Astrocyte of the hippocampus (primary cell): ENCODE measurements around the gene PMS1.
"Not testable (repeated sequence)": the region's sequence is repeated elsewhere in the genome, so short reads cannot be mapped to it uniquely, and the experiment has no call there.

ENCODE experiments used
- DNase-seq: peaks from one replicate; pipeline ENCODE4 v3.0.0; 2011; ENCODE audit warnings: low read depth, low spot score

Gene PMS1

GRCh38 chr2:189818249-189819038, 34.2 kb downstream of the PMS1 start:
- DNase-seq, result no peak

GRCh38 chr2:189819297-189819704, 35.1 kb downstream of the PMS1 start:
- DNase-seq, result no peak

GRCh38 chr2:189821953-189822748, 37.9 kb downstream of the PMS1 start:
- DNase-seq, result no peak

- no peak for DNase-seq
Measured at GRCh38 chr2:189824694-189825396, 40.6 kb downstream of the PMS1 start.

GRCh38 chr2:189826039-189826438, 41.8 kb downstream of the PMS1 start:
- no peak for DNase-seq

GRCh38 chr2:189829102-189829833, 45.0 kb downstream of the PMS1 start:
- DNase-seq, result no peak

DNA sequence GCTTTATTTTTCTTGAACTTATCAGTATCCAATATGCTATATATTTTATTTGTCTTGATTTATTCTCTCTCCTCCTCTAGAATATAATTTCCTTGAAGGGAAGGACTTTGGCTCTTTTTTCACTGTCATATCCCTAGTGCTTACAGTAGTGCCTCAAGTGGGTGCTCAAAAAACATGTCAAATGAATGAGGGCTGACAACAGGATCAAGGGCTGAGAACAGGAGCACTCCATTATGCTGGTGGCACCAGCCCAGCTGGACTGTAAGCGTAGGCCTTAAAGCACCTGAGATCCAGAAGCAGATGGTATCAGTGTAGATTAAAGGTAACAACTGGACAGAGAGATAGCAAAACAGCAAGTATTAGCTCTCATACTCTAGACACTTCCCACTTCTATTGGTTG, 46.3 kb downstream of the PMS1 start:
- no peak for DNase-seq

DNA sequence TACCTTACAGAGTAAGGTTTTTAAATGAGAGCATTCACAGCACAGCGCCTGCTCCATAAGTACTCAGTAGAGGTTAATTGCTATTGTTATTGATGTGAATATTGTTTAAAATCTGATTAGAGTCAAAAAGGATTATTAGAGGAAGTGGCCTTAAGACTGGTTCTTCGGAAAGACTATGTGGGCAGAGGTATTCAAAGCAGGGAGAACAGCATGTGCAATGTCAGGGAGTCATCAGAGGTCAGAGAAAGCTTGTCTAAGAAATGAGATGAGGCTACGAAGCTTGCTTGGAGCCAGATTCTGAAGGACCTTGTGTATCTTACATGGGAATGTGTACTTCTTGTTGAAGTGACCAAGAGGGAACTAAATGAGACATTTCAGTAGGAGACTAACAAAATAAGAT, 49.8 kb downstream of the PMS1 start:
- DNase-seq, result no peak

DNA sequence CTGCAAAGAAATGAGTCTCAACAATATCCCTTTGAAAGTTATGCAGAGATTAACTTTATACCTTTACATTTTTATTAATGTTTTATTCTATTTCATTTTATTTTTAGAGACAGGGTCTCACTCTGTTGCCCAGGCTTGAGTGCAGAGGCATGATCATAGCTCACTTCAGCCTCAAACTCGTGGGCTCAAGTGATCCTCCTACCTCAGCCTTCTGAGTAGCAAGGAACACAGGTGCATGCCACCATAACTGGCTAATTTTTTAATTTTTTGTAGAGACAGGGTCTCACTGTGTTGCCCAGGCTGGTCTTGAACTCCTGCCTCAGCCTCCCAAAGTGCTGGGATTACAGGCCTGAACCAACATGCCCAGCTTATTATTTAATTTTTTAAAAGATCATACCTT, 50.4 kb downstream of the PMS1 start:
- DNase-seq, result not testable (repeated sequence)

DNA sequence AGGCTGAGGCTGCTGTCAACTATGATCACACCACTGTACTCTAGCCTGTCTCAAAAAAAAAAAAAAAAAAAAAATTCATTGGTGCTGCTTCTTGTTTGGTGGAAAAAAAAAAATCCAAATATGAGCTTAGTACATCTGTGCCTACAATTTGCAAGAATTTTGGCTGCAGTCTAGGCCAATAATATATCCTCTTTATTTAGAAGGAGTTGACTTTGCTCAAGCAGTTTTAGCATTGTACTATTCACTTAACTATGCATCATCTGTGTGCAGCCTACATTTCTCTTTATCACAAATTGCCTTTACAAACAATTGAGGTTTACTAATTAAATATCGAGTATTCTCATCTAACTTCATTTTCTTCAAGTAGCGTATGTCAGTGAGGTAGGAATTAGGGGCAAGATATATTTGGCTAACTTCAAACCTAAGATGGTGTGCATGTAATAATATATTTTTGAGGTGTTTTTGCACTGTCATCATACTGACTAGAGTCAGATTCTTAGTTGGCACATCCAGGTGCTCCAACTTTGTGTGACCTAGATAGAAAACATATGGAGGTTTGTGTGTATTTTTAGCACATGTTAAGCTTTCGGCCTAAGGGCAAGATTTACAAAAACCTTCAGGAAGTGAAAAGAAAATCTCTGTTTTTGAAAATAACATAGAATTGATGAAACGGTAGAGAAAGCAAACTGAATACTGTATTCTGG, 51.8 kb downstream of the PMS1 start:
- no peak for DNase-seq

DNA sequence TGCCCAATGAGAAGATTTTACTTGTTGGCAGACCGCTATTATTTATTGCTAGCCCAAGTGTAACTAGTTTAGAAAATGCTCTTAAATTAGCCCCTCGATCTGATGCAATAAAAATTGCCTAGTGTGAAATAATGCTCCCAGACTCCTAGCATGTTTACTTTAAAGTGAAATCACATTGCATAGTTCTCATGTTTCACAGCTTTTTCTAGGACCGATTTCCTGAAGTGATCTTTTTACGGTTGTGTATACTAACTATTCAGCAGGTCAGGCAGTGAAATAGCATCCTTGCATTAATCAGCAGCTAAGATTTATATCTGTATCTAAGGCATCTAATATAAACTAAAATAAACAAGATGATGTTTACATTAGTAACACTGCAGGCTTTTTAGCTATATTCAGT, 52.4 kb downstream of the PMS1 start:
- DNase-seq, result peak; percentile 31

DNA sequence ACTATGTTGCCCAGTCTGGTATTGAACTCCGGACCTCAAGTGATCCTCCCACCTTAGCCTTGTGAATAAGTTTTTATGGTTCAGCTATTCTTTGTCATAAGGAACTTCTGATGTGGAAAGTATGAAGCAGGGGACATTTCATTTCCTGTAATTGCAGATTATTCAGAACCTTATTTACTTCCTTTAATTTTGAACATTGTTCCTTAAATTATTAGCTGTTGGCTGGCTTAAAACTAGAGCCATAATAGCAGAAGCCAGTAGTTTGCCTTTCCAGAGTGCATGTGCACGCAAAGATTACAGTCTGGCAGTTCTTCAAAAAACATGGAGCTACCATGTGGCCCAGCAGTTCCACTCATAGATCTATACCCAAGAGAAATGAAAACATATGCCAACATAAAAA, 53.1 kb downstream of the PMS1 start:
- no peak for DNase-seq

GRCh38 chr2:189841019-189841418, 56.8 kb downstream of the PMS1 start:
- no peak for DNase-seq

- no peak for DNase-seq
Measured at GRCh38 chr2:189848276-189848675, 64.0 kb downstream of the PMS1 start.

DNA sequence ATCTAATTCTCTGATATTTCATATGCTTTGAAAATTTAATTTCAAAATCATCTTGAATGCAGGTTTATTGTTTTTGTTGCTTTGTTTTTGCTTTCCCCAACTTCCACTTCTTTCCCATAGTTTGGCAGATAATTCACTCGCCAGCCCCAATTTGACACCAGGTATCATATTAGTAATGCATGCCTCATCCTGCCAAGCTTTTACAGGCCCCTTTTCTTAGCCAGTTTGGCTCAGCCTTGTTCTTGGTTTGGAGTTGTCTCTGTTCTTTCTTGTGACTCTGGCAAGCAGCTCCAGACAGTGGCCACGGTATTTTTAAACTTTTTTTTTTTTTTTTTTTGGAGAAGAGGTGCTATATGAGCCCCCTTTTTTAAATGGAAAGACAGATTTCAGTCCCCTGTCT, 65.3 kb downstream of the PMS1 start:
- DNase-seq, result no peak

GRCh38 chr2:189851174-189851826, 67.0 kb downstream of the PMS1 start:
- DNase-seq, result no peak

GRCh38 chr2:189854187-189854586, 69.9 kb downstream of the PMS1 start:
- no peak for DNase-seq

DNA sequence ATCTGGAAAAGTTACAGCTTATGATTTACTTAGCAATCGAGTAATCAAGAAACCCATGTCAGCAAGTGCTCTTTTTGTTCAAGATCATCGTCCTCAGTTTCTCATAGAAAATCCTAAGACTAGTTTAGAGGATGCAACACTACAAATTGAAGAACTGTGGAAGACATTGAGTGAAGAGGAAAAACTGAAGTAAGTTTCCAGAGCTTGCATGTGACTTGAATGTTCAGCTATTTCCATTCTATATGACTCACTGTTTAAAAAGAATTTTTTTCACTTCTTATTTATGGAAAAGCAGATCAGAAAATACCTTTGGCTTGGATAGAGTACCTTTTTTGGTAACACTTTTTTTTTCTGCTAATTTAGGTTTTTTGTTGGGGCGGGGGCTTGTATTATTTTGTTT, 70.7 kb downstream of the PMS1 start:
- DNase-seq, result no peak

DNA sequence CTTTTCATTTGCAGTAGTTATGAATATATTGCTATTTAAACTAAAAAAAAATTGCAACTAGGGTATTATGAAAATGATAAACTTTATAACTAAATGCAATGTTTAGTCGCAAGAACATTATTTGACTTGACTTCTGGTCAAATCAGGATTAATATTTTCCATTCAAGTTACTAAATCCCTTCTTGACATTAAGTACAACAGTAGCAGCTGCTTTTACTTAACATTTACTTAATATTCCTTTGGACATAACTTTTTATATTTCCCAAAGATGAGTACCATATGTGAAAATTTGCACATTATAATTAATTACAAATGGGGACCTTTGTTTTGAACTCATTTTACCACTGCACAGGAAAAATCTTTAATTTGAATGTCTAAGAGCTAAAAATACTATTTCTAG, 74.0 kb downstream of the PMS1 start:
- DNase-seq, result no peak

DNA sequence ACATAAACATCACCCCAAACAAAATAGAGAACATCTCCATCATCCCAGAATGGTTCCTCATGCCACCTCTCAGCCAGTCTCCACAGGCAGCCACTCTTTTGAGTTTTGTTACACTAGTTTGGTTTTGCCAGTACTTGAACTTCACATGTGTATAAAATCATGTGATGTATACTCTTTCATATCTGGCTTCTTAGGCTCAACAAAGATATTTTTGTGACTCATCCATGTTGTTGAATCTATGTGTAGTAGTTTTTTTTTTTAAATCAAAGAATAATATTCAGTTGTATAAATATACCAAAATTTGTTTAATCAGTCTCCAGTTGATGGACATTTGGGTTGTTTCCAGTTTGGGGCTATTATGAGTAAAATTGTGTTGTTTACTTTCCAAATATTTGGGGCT, 75.9 kb downstream of the PMS1 start:
- DNase-seq, result no peak

GRCh38 chr2:189862751-189863150, 78.5 kb downstream of the PMS1 start:
- peak; percentile 47 for DNase-seq
